ENCODE measurements around the gene PGGHG. TPM values are rescaled to one million over a fixed set of nuclear protein-coding genes. Genes with fewer than 3 reads are reported as not detected.

The PGGHG gene
- total and polyA plus RNA-seq, 2 of the 13 experiments (the other 11 are each of a cell fraction or from before 2014, with no cell fraction given) = 5.9 to 14.8 TPM

GRCh38 chr11:334264-334994 is 45.5 kb downstream of the PGGHG start (continued):
- no peak for TF ChIP-seq CBX5 (CRISPR knock-in tag; IDR thresholded peaks at IDR 0.05; ENCODE audit: borderline replicate concordance)
- TF ChIP-seq MEIS1 (CRISPR knock-in tag; IDR thresholded peaks at IDR 0.05; ENCODE audit: borderline replicate concordance) = no peak
- TF ChIP-seq POGK (CRISPR knock-in tag; conservative IDR thresholded peaks at IDR 0.05) = no peak
- no peak for TF ChIP-seq PITX1 (CRISPR knock-in tag; IDR thresholded peaks at IDR 0.05)
- no peak for TF ChIP-seq CBX2 (IDR thresholded peaks at IDR 0.05; ENCODE audit: low read depth, low read length)
- no peak for TF ChIP-seq CBX2 (CRISPR knock-in tag; IDR thresholded peaks at IDR 0.05; ENCODE audit: low read depth)
- no peak for TF ChIP-seq ZKSCAN5 (CRISPR knock-in tag; IDR thresholded peaks at IDR 0.05)
- no peak for TF ChIP-seq XBP1 (CRISPR knock-in tag; IDR thresholded peaks at IDR 0.05)
- TF ChIP-seq TCF7L2 (IDR thresholded peaks at IDR 0.05; ENCODE audit: low read depth, low read length) = no peak
- TF ChIP-seq U2AF1 (optimal IDR thresholded peaks at IDR 0.05; ENCODE audit: low read depth, low read length) = no peak
- TF ChIP-seq GPN1 (CRISPR knock-in tag; IDR thresholded peaks at IDR 0.05; ENCODE audit: borderline replicate concordance) = no peak
- no peak for TF ChIP-seq ZNF225 (CRISPR knock-in tag; IDR thresholded peaks at IDR 0.05)
